Measurements from ENCODE around the gene AMPH. TPM values are rescaled to one million over a fixed set of nuclear protein-coding genes. Genes with fewer than 3 reads are reported as not detected.

Gene AMPH
- total and polyA plus RNA-seq, 9 of the 15 experiments (the other 6 are each of a cell fraction or from before 2014, with no cell fraction given): 0.03 to 0.35 TPM; not detected in 7

Small RNAs within 50 kb of the gene (small RNA-seq; reads per million reads assigned to genes)
- gene RN7SL83P (not detected), gene TRGV6 (not detected)

Data from K562 (cell line).